Measurements from ENCODE around the gene ARHGEF12.

DNA sequence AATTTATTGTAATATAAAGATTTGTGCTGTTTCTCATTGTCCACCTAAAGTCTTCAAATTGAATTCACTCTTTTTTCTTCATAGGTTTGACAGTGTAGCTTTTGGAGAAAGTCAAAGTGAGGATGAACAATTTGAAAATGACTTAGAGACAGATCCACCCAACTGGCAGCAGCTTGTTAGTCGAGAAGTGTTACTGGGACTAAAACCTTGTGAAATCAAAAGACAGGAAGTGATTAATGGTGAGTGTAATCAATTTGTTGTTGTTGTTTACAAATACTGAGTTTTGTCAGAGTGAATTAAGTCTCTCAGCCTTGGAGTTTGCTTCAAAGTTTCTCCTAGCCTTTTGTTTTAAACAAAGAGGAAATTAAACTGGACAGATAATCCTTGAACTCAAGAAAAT is 121.8 kb downstream of the ARHGEF12 start:
- no peak for TF ChIP-seq FOXA1 (IDR thresholded peaks at IDR 0.05)
- TF ChIP-seq SP1 (IDR thresholded peaks at IDR 0.05), result no peak
- no peak for TF ChIP-seq HDGF (IDR thresholded peaks at IDR 0.05; ENCODE audit: borderline replicate concordance)
- no peak for TF ChIP-seq TARDBP (IDR thresholded peaks at IDR 0.05)
- no peak for TF ChIP-seq ZNF384 (IDR thresholded peaks at IDR 0.05)
- no peak for TF ChIP-seq LEF1 (IDR thresholded peaks at IDR 0.05; ENCODE audit: borderline replicate concordance)
- TF ChIP-seq ARNT (IDR thresholded peaks at IDR 0.05), result no peak
- TF ChIP-seq BHLHE40 (IDR thresholded peaks at IDR 0.05; ENCODE audit: borderline replicate concordance), result no peak
- TF ChIP-seq, protein P1, sequence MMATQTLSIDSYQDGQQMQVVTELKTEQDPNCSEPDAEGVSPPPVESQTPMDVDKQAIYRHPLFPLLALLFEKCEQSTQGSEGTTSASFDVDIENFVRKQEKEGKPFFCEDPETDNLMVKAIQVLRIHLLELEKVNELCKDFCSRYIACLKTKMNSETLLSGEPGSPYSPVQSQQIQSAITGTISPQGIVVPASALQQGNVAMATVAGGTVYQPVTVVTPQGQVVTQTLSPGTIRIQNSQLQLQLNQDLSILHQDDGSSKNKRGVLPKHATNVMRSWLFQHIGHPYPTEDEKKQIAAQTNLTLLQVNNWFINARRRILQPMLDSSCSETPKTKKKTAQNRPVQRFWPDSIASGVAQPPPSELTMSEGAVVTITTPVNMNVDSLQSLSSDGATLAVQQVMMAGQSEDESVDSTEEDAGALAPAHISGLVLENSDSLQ (IDR thresholded peaks at IDR 0.05), result no peak
- no peak for TF ChIP-seq ELF4 (IDR thresholded peaks at IDR 0.05)
